ENCODE data around the gene ERBIN.
"Not testable (repeated sequence)": the region's sequence is repeated elsewhere in the genome, so short reads cannot be mapped to it uniquely, and the experiment has no call there.

Gene ERBIN

DNA sequence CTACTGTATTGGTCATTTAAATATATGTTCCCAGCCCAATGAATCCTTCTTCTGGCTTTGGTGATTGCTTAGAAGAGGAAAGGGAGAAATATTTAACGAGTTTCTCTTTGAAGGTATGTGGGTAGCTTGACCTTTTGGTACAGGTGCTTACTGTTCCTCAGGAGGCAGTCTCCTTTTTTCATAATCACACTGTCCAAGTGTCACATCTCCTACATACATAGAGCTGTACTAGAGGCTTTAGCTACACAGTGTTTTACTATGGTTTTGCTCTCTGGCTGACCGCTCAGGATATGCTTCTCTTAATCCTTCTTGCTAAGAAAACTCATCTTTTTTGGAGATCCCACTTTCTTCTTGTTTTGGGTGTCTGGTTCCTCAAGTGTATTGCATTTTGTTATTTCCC lies 6.9 kb downstream of the ERBIN start:
- Histone ChIP-seq H3K9me3 (ENCODE audit: control insufficient read depth, insufficient read depth, low read length) (0 out of 2 replicates have a peak, but pooled peaks cover 6% of the 10 kb centered on the region), H3K4me3 (ENCODE audit: low read depth, low read length) (no peak overlapping the region), H3K27me3 (ENCODE audit: control insufficient read depth, insufficient read depth, low read length) (no peaks in the 10 kb centered on the region), H3K27ac (ENCODE audit: low read depth, low read length) (no peak overlapping the region), H3K4me1 (ENCODE audit: control insufficient read depth, insufficient read depth, low read length) (peaks cover 12% of the 10 kb centered on the region), H3K9ac (ENCODE audit: low read depth, low read length) (no peak overlapping the region), H3K36me3 (ENCODE audit: control insufficient read depth, insufficient read depth, low read length) (no peaks in the 10 kb centered on the region; the same call in none of the 2 replicates)

DNA sequence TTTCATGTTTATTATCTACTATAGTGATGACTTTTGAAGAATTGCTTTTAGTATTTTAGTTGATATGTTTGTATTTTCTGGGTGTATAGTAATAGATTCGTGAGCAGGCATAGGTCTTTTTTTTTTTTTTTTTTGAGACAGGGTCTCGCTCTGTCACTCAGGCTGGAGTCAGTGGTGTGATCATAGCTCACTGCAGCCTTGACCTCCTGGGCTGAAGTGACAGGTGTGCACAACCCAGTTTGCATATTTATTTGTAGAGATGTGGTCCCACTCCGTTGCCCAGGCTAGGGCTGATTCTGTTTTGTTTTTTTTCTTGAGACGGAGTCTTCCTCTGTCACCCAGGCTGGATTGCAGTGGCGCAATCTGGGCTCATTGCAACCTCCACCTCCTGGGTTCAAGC lies 11.9 kb downstream of the ERBIN start:
- H3K4me3 ChIP-seq (ENCODE audit: low read depth, low read length) = no peak overlapping the region
- H3K27me3 ChIP-seq (ENCODE audit: control insufficient read depth, insufficient read depth, low read length) = no peaks in the 10 kb centered on the region
- no peak overlapping the region for H3K9ac ChIP-seq (ENCODE audit: low read depth, low read length)
- H3K4me1 ChIP-seq (ENCODE audit: control insufficient read depth, insufficient read depth, low read length) = 0 out of 2 replicates have a peak, but pooled peaks cover 3% of the 10 kb centered on the region
- H3K27ac ChIP-seq (ENCODE audit: low read depth, low read length) = no peak overlapping the region
- H3K9me3 ChIP-seq (ENCODE audit: control insufficient read depth, insufficient read depth, low read length) = peaks cover 14% of the 10 kb centered on the region; the same call in 1 of the 2 replicates
- H3K36me3 ChIP-seq (ENCODE audit: control insufficient read depth, insufficient read depth, low read length) = peaks cover 2% of the 10 kb centered on the region; the same call in 1 of the 2 replicates

DNA sequence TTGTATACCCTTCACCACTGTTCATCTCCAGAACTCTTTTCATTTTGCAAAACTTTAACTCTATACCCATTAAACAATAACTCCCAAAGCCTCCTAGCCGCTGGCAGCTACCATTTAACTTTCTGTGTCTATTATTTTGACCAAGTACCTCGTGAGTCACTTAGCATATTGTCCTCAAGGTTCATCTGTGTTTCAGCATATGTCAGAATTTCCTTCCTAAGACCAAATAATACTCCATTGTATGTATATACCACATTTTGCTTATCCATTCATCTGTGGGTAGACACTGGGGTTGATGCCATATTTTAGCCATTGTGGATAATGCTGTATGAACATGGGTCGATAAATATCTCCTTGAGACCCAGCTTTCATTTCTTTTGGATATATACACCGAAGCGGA lies 17.4 kb downstream of the ERBIN start:
- 0 out of 2 replicates have a peak, but pooled peaks cover 3% of the 10 kb centered on the region for H3K4me1 ChIP-seq (ENCODE audit: control insufficient read depth, insufficient read depth, low read length)
- no peaks in the 10 kb centered on the region for H3K27me3 ChIP-seq (ENCODE audit: control insufficient read depth, insufficient read depth, low read length)
- peaks cover 6% of the 10 kb centered on the region for H3K9me3 ChIP-seq (ENCODE audit: control insufficient read depth, insufficient read depth, low read length)
- H3K9ac ChIP-seq (ENCODE audit: low read depth, low read length) = no peak overlapping the region
- H3K4me3 ChIP-seq (ENCODE audit: low read depth, low read length) = no peak overlapping the region
- peaks cover 6% of the 10 kb centered on the region; the same call in 1 of the 2 replicates for H3K36me3 ChIP-seq (ENCODE audit: control insufficient read depth, insufficient read depth, low read length)
- no peak overlapping the region for H3K27ac ChIP-seq (ENCODE audit: low read depth, low read length)

DNA sequence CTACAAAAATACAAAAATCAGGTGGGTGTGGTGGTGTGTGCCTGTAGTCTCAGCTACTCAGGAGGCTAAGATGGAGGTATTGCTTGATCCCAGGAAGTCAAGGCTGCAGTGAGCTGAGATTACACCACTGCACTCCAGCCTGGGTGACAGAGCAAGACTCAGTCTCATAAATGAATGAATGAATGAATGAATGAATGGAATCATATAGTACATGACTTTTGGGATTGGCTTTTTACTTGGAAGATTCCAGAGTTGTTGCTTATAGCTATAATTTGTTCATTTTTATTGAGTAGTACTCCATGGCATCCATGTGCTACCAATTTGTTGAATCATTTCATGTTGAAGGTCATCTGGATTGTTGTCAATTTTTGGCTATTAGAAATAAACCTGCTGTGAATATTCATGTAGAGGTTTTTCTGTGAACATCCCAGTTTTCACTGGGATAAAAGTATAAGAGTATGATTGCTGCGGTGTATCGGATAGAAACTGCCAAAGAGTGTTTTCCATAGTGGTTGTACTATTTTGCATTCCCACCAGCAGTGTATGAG lies 19.9 kb downstream of the ERBIN start:
- Histone ChIP-seq H3K36me3 (ENCODE audit: control insufficient read depth, insufficient read depth, low read length) (peaks cover 5% of the 10 kb centered on the region; the same call in 1 of the 2 replicates), H3K27me3 (ENCODE audit: control insufficient read depth, insufficient read depth, low read length) (no peaks in the 10 kb centered on the region), H3K27ac (ENCODE audit: low read depth, low read length) (no peak overlapping the region), H3K9ac (ENCODE audit: low read depth, low read length) (no peak overlapping the region), H3K4me3 (ENCODE audit: low read depth, low read length) (no peak overlapping the region), H3K9me3 (ENCODE audit: control insufficient read depth, insufficient read depth, low read length) (no peaks in the 10 kb centered on the region; the same call in none of the 2 replicates), H3K4me1 (ENCODE audit: control insufficient read depth, insufficient read depth, low read length) (peaks cover 10% of the 10 kb centered on the region)

DNA sequence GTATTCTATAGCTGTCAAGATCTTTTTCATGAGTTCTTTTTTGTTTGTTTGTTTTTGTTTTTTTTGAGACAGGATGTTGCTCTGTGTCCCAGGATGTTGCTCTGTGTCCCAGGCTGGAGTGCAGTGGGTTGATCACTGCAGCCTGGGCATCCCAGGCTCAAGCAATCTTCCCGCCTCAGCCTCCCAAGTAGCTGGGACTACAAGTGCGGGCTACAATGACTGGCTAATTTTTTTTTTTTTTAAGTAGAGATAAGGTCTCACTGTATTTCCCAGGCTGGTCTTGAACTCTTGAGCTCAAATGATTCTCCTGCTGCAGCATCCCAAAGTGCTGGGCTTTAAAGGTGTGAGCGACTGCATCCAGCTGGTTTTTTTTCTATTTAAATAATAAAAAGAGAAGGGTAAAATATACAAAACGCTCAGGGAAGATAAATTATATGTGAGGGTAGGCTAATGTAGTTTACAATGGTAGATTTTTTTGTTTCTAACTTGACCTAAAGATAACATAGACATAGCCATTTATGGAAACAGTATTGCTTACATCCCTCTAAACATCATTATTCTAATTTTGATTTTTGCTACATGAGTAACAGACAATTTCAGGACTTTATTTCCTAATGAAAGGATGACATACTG lies 21.9 kb downstream of the ERBIN start:
- no peaks in the 10 kb centered on the region for H3K27me3 ChIP-seq (ENCODE audit: control insufficient read depth, insufficient read depth, low read length)
- peaks cover 3% of the 10 kb centered on the region; the same call in 1 of the 2 replicates for H3K36me3 ChIP-seq (ENCODE audit: control insufficient read depth, insufficient read depth, low read length)
- no peak overlapping the region for H3K9ac ChIP-seq (ENCODE audit: low read depth, low read length)
- no peak overlapping the region for H3K4me3 ChIP-seq (ENCODE audit: low read depth, low read length)
- H3K9me3 ChIP-seq (ENCODE audit: control insufficient read depth, insufficient read depth, low read length) = no peaks in the 10 kb centered on the region; the same call in none of the 2 replicates
- peaks cover 13% of the 10 kb centered on the region for H3K4me1 ChIP-seq (ENCODE audit: control insufficient read depth, insufficient read depth, low read length)
- H3K27ac ChIP-seq (ENCODE audit: low read depth, low read length) = no peak overlapping the region

DNA sequence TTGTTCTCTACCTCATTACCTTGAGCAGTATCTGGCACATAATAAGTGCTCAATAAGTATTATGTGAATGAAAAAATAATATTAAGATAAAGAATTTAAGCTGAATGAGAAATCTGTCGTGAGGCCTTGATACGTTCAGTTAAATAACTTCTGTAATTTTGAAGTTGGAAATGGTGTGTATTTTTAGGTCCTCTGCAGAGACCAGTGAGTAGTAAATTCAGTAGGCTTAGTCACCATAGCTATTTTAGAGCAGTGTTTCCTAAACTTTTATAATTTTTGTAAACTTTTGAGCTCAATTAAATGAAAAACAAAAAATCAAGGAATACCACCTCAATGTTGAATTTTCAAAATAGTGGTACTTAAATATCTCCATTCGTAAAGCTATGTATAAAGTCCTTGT lies 25.0 kb downstream of the ERBIN start:
- H3K4me1 ChIP-seq (ENCODE audit: control insufficient read depth, insufficient read depth, low read length) = peaks cover 15% of the 10 kb centered on the region
- no peaks in the 10 kb centered on the region; the same call in 1 of the 2 replicates for H3K9me3 ChIP-seq (ENCODE audit: control insufficient read depth, insufficient read depth, low read length)
- H3K36me3 ChIP-seq (ENCODE audit: control insufficient read depth, insufficient read depth, low read length) = peaks cover under 1% of the 10 kb centered on the region; the same call in 1 of the 2 replicates
- H3K27ac ChIP-seq (ENCODE audit: low read depth, low read length) = no peak overlapping the region
- H3K9ac ChIP-seq (ENCODE audit: low read depth, low read length) = no peak overlapping the region
- H3K4me3 ChIP-seq (ENCODE audit: low read depth, low read length) = no peak overlapping the region
- no peaks in the 10 kb centered on the region for H3K27me3 ChIP-seq (ENCODE audit: control insufficient read depth, insufficient read depth, low read length)

DNA sequence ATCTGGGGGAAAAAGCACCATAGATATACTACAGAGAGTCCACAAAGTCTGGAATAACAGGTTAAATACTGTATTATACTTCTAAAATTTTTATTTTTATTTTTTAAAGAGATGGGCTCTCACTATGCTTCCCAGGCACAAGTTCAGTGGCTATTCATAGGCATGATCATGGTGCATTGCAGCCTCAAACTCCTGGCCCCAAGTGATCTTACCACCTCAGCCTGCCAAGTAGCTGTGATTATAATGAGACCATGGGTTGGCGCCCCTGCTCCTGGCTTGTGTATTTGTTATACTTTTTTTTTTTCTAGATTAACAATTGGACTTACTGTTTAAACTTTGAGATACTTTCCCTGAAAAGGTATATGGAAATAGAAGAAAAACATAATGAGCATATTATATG lies 25.9 kb downstream of the ERBIN start:
- Histone ChIP-seq H3K27ac (ENCODE audit: low read depth, low read length) (no peak overlapping the region), H3K9ac (ENCODE audit: low read depth, low read length) (no peak overlapping the region), H3K4me3 (ENCODE audit: low read depth, low read length) (no peak overlapping the region), H3K27me3 (ENCODE audit: control insufficient read depth, insufficient read depth, low read length) (no peaks in the 10 kb centered on the region), H3K36me3 (ENCODE audit: control insufficient read depth, insufficient read depth, low read length) (no peaks in the 10 kb centered on the region), H3K9me3 (ENCODE audit: control insufficient read depth, insufficient read depth, low read length) (no peaks in the 10 kb centered on the region; the same call in none of the 2 replicates), H3K4me1 (ENCODE audit: control insufficient read depth, insufficient read depth, low read length) (peaks cover 15% of the 10 kb centered on the region)

DNA sequence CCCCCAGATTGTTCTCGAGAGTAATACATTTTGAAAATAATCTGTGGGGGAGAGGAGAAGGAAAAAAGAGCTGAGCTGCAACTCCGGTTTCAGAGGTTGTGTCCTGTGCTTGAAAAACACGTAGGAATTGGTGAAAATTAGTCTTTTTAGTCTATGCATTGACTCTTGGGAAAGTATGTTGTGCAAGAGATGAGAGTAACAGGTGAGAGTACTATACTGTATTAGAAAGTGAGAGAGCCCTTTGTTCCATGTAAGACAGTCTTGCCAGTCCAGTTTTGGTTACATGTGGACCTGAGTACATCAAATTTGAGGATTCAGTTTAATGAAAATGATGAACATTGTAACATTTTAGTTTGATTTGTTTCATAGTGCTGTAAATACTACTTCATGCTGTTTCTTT lies 27.8 kb downstream of the ERBIN start:
- no peaks in the 10 kb centered on the region for H3K36me3 ChIP-seq (ENCODE audit: control insufficient read depth, insufficient read depth, low read length)
- H3K9ac ChIP-seq (ENCODE audit: low read depth, low read length) = no peak overlapping the region
- H3K4me3 ChIP-seq (ENCODE audit: low read depth, low read length) = no peak overlapping the region
- H3K9me3 ChIP-seq (ENCODE audit: control insufficient read depth, insufficient read depth, low read length) = no peaks in the 10 kb centered on the region; the same call in 1 of the 2 replicates
- H3K27ac ChIP-seq (ENCODE audit: low read depth, low read length) = no peak overlapping the region
- no peaks in the 10 kb centered on the region for H3K27me3 ChIP-seq (ENCODE audit: control insufficient read depth, insufficient read depth, low read length)
- H3K4me1 ChIP-seq (ENCODE audit: control insufficient read depth, insufficient read depth, low read length) = peaks cover 15% of the 10 kb centered on the region

DNA sequence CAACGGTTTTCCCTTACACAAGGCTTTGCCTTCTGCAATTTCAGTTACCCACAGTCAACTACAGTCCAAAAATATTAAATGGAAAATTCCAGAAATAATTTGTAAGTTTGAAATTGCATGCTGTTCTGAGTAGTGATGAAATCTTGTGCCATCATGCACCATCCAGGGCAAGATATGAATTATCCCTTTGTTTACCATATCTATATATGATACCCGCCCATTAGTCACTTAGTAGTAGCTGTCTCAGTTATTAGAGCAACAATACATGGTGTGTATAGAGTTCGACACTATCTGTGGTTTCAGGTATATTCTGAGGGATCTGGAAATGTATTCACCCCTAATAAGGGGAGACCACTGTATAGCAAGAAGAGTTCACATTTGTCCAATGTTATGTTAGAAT lies 29.4 kb downstream of the ERBIN start:
- Histone ChIP-seq H3K4me3 (ENCODE audit: low read depth, low read length) (no peak overlapping the region), H3K9me3 (ENCODE audit: control insufficient read depth, insufficient read depth, low read length) (no peaks in the 10 kb centered on the region; the same call in 1 of the 2 replicates), H3K27me3 (ENCODE audit: control insufficient read depth, insufficient read depth, low read length) (no peaks in the 10 kb centered on the region), H3K36me3 (ENCODE audit: control insufficient read depth, insufficient read depth, low read length) (no peaks in the 10 kb centered on the region), H3K4me1 (ENCODE audit: control insufficient read depth, insufficient read depth, low read length) (peaks cover 9% of the 10 kb centered on the region), H3K27ac (ENCODE audit: low read depth, low read length) (no peak overlapping the region), H3K9ac (ENCODE audit: low read depth, low read length) (no peak overlapping the region)

DNA sequence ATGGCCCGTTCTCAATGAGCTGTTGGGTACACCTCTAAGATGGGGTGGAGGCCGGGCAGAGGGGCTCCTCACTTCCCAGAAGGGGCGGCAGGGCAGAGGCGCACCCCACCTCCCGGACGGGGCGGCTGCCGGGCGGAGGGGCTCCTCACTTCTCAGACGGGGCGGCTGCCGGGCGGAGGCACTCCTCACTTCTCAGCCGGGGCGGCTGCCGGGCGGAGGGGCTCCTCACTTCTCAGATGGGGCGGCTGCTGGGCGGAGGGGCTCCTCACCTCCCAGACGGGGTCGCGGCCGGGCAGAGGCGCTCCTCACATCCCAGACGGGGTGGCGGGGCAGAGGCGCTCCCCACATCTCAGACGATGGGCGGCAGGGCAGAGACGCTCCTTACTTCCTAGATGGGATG lies 31.3 kb downstream of the ERBIN start:
- H3K4me1 ChIP-seq (ENCODE audit: control insufficient read depth, insufficient read depth, low read length) = 0 out of 2 replicates have a peak, but pooled peaks cover 12% of the 10 kb centered on the region
- H3K36me3 ChIP-seq (ENCODE audit: control insufficient read depth, insufficient read depth, low read length); H3K4me3 ChIP-seq (ENCODE audit: low read depth, low read length); H3K9me3 ChIP-seq (ENCODE audit: control insufficient read depth, insufficient read depth, low read length); H3K27ac ChIP-seq (ENCODE audit: low read depth, low read length); H3K27me3 ChIP-seq (ENCODE audit: control insufficient read depth, insufficient read depth, low read length); H3K9ac ChIP-seq (ENCODE audit: low read depth, low read length): not testable (repeated sequence)

DNA sequence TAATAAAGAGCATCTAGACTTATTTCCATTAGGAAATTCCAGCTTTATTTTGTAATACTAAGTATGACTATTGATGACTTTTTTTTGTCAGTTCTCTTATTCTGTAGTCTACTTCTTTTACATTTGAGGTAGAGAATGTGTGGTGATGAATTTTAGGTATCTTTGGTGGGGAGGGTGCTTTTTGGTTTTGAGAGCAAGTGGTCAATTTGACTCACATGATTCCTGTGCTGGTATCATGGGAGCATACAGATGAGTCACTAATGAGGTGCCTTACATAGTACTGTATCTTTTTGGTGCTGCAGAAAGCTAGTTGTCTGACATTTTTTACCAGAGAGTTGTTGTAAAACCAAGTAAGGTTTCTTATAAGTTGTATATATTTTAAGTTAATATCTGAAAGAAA lies 35.3 kb downstream of the ERBIN start:
- Histone ChIP-seq H3K27ac (ENCODE audit: low read depth, low read length) (no peak overlapping the region), H3K36me3 (ENCODE audit: control insufficient read depth, insufficient read depth, low read length) (no peaks in the 10 kb centered on the region), H3K4me3 (ENCODE audit: low read depth, low read length) (no peak overlapping the region), H3K9ac (ENCODE audit: low read depth, low read length) (no peak overlapping the region), H3K4me1 (ENCODE audit: control insufficient read depth, insufficient read depth, low read length) (0 out of 2 replicates have a peak, but pooled peaks cover 6% of the 10 kb centered on the region), H3K27me3 (ENCODE audit: control insufficient read depth, insufficient read depth, low read length) (no peaks in the 10 kb centered on the region), H3K9me3 (ENCODE audit: control insufficient read depth, insufficient read depth, low read length) (no peaks in the 10 kb centered on the region; the same call in 1 of the 2 replicates)

Data from HUES48 (cell line).